ENCODE results near the gene LRRK1. TPM values are rescaled to one million over a fixed set of nuclear protein-coding genes. Genes with fewer than 3 reads are reported as not detected.
A peak's percentile ranks its signal among the peaks of the same experiment; 100 is the strongest.

The LRRK1 gene
- total RNA-seq, 4 donors from 2014 or later, result 2.6 to 36.6 (median 13.1) TPM

GRCh38 chr15:101020945-101021344, 101.8 kb downstream of the LRRK1 start:
- intact Hi-C loops (cut with DNase I; ENCODE audit: low total_unique reads), result no loop called here
- no peaks in the 10 kb centered on the region for H3K4me1 ChIP-seq
- DNase-seq, result peak in 1 of 2 donors; percentile 10
- H3K4me3 ChIP-seq, result no peak overlapping the region
- no peaks in the 10 kb centered on the region for H3K9me3 ChIP-seq
- no peaks in the 10 kb centered on the region for H3K36me3 ChIP-seq
- TF ChIP-seq POLR2A (IDR thresholded peaks at IDR 0.05), result no peak
- no peak for TF ChIP-seq CTCF (IDR thresholded peaks at IDR 0.05)
- no peaks in the 10 kb centered on the region for H3K27me3 ChIP-seq
- H3K27ac ChIP-seq, result no peak overlapping the region

GRCh38 chr15:101022306-101022705, 103.1 kb downstream of the LRRK1 start:
- Histone ChIP-seq H3K4me1 (no peaks in the 10 kb centered on the region), H3K36me3 (no peaks in the 10 kb centered on the region), H3K4me3 (no peak overlapping the region), H3K27me3 (no peaks in the 10 kb centered on the region), H3K27ac (peak overlapping the region in 1 of 2 donors; percentile 73), H3K9me3 (no peaks in the 10 kb centered on the region)
- TF ChIP-seq POLR2A (IDR thresholded peaks at IDR 0.05), result no peak
- no peak for TF ChIP-seq CTCF (IDR thresholded peaks at IDR 0.05)
- DNase-seq, result peak in 1 of 2 donors; percentile 14
- intact Hi-C loops (cut with DNase I; ENCODE audit: low total_unique reads), result no loop called here

- no peak for TF ChIP-seq POLR2A (IDR thresholded peaks at IDR 0.05)
- TF ChIP-seq CTCF (IDR thresholded peaks at IDR 0.05), result no peak
- Histone ChIP-seq H3K36me3 (no peaks in the 10 kb centered on the region), H3K27me3 (no peaks in the 10 kb centered on the region), H3K9me3 (no peaks in the 10 kb centered on the region), H3K27ac (peak overlapping the region; percentile 73 to 75), H3K4me1 (no peaks in the 10 kb centered on the region), H3K4me3 (no peak overlapping the region)
- intact Hi-C loops (cut with DNase I; ENCODE audit: low total_unique reads), result no loop called here
- peak in 1 of 2 donors; percentile 6 for DNase-seq
Measured at GRCh38 chr15:101022876-101023275, 103.7 kb downstream of the LRRK1 start.

- no peaks in the 10 kb centered on the region for H3K27me3 ChIP-seq
- peak in 1 of 2 donors; percentile 11 for DNase-seq
- no peak overlapping the region for H3K4me3 ChIP-seq
- H3K36me3 ChIP-seq, result no peaks in the 10 kb centered on the region
- TF ChIP-seq POLR2A (IDR thresholded peaks at IDR 0.05) (no peak), CTCF (IDR thresholded peaks at IDR 0.05) (no peak)
- H3K9me3 ChIP-seq, result no peaks in the 10 kb centered on the region
- intact Hi-C loops (cut with DNase I; ENCODE audit: low total_unique reads), result no loop called here
- no peaks in the 10 kb centered on the region for H3K4me1 ChIP-seq
- H3K27ac ChIP-seq, result peak overlapping the region; percentile 73 to 75
Measured at GRCh38 chr15:101023501-101024072, 104.4 kb downstream of the LRRK1 start.

- Histone ChIP-seq H3K4me3 (no peak overlapping the region), H3K9me3 (no peaks in the 10 kb centered on the region), H3K36me3 (no peaks in the 10 kb centered on the region), H3K27me3 (no peaks in the 10 kb centered on the region), H3K4me1 (no peaks in the 10 kb centered on the region), H3K27ac (peak overlapping the region; percentile 73 to 75)
- intact Hi-C loops (cut with DNase I; ENCODE audit: low total_unique reads), result no loop called here
- peak; percentile 49 to 52 for DNase-seq
- no peak for TF ChIP-seq CTCF (IDR thresholded peaks at IDR 0.05)
- TF ChIP-seq POLR2A (IDR thresholded peaks at IDR 0.05), result no peak
Measured at GRCh38 chr15:101024073-101024695, 105.0 kb downstream of the LRRK1 start.

Measured in uterus (tissue), 4 donors.